ENCODE results near the gene KIF6.
"Not testable (repeated sequence)": the region's sequence is repeated elsewhere in the genome, so short reads cannot be mapped to it uniquely, and the experiment has no call there.

KIF6 gene

GRCh38 chr6:39484276-39484675 is 240.9 kb downstream of the KIF6 start:
- Histone ChIP-seq H3K4me3 (ENCODE audit: insufficient read depth, low read length, poor library complexity, severe bottlenecking) (no peak overlapping the region), H3K79me2 (ENCODE audit: insufficient read depth, low read length) (no peaks in the 10 kb centered on the region), H3K27ac (ENCODE audit: low read depth, low read length) (no peak overlapping the region), H3K9ac (ENCODE audit: low read length) (no peak overlapping the region), H3K36me3 (ENCODE audit: low read length) (no peaks in the 10 kb centered on the region), H3K9me3 (ENCODE audit: insufficient read depth, low read length) (no peaks in the 10 kb centered on the region), H3K4me2 (ENCODE audit: low read depth, low read length, poor library complexity, severe bottlenecking) (no peak overlapping the region), H2AFZ (ENCODE audit: low read depth, low read length, severe bottlenecking) (no peak overlapping the region), H4K20me1 (ENCODE audit: low read depth, low read length) (no peaks in the 10 kb centered on the region), H3K9me2 (replicated peaks; ENCODE audit: insufficient read depth, low read length) (no peaks in the 10 kb centered on the region), H3F3A (ENCODE audit: insufficient read depth) (no peaks in the 10 kb centered on the region), H3K27me3 (ENCODE audit: low read length) (no peaks in the 10 kb centered on the region)
- TF ChIP-seq CTCF (IDR thresholded peaks at IDR 0.05; ENCODE audit: insufficient read depth, low read length, poor library complexity, severe bottlenecking) = no peak
- TF ChIP-seq EZH2phosphoT487 (conservative IDR thresholded peaks at IDR 0.05; ENCODE audit: low read length) = no peak

DNA sequence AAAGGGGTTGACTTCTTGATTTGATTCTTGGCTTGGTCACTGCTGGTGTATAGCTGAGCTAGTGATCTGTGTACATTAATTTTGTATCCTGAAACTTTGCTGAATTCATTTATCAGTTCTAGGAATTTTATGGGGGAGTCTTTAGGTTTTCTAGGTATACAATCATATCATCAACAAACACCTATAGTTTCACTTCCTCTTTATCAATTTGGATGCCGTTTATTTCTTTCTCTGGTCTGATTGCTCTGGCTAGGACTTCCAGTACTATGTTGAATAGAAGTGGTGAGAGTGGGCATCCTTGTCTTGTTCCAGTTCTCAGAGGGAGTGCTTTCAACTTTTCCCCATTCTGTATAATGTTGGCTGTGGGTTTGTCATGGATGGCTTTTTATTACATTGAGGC is 245.4 kb downstream of the KIF6 start:
- H3K4me3 ChIP-seq (ENCODE audit: insufficient read depth, low read length, poor library complexity, severe bottlenecking); H3K9me2 ChIP-seq (replicated peaks; ENCODE audit: insufficient read depth, low read length); H3K9ac ChIP-seq (ENCODE audit: low read length); H3F3A ChIP-seq (ENCODE audit: insufficient read depth); H3K4me2 ChIP-seq (ENCODE audit: low read depth, low read length, poor library complexity, severe bottlenecking); H2AFZ ChIP-seq (ENCODE audit: low read depth, low read length, severe bottlenecking); H3K36me3 ChIP-seq (ENCODE audit: low read length); H4K20me1 ChIP-seq (ENCODE audit: low read depth, low read length); H3K9me3 ChIP-seq (ENCODE audit: insufficient read depth, low read length); H3K27ac ChIP-seq (ENCODE audit: low read depth, low read length); H3K27me3 ChIP-seq (ENCODE audit: low read length); H3K79me2 ChIP-seq (ENCODE audit: insufficient read depth, low read length): not testable (repeated sequence)

- no peaks in the 10 kb centered on the region for H3K9me3 ChIP-seq (ENCODE audit: insufficient read depth, low read length)
- no peaks in the 10 kb centered on the region for H4K20me1 ChIP-seq (ENCODE audit: low read depth, low read length)
- H3K4me2 ChIP-seq (ENCODE audit: low read depth, low read length, poor library complexity, severe bottlenecking) = no peak overlapping the region
- H3F3A ChIP-seq (ENCODE audit: insufficient read depth) = no peaks in the 10 kb centered on the region
- no peaks in the 10 kb centered on the region for H3K36me3 ChIP-seq (ENCODE audit: low read length)
- no peak overlapping the region for H3K27ac ChIP-seq (ENCODE audit: low read depth, low read length)
- H3K4me3 ChIP-seq (ENCODE audit: insufficient read depth, low read length, poor library complexity, severe bottlenecking) = no peak overlapping the region
- H3K27me3 ChIP-seq (ENCODE audit: low read length) = no peaks in the 10 kb centered on the region
- TF ChIP-seq CTCF (IDR thresholded peaks at IDR 0.05; ENCODE audit: insufficient read depth, low read length, poor library complexity, severe bottlenecking) (no peak), EZH2phosphoT487 (conservative IDR thresholded peaks at IDR 0.05; ENCODE audit: low read length) (no peak)
- H3K79me2 ChIP-seq (ENCODE audit: insufficient read depth, low read length) = no peaks in the 10 kb centered on the region
- no peaks in the 10 kb centered on the region for H3K9me2 ChIP-seq (replicated peaks; ENCODE audit: insufficient read depth, low read length)
- H3K9ac ChIP-seq (ENCODE audit: low read length) = no peak overlapping the region
- H2AFZ ChIP-seq (ENCODE audit: low read depth, low read length, severe bottlenecking) = no peak overlapping the region
These were observed 248.5 kb downstream of the KIF6 start for GRCh38 chr6:39476670-39477069.

DNA sequence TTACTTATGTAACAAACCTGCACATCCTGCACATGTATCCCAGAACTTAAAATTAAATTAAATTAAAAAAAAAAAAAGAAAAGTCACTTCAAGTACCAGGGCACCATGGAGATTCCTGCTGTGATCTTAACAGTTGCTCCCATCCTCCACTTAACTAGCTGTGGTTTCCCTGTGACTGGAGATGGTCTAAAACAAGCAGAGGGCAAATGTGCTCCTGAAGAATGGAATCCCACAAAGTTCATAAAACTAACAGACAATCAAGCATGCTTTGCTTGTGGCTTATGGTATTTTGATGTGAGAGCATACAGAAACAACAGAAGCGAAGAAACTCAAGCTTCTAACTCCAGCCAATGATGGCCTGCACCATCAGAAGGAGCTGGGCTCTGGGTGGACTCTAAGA is 249.1 kb downstream of the KIF6 start:
- H3K27ac ChIP-seq (ENCODE audit: low read depth, low read length) = no peak overlapping the region
- no peaks in the 10 kb centered on the region for H4K20me1 ChIP-seq (ENCODE audit: low read depth, low read length)
- H3K9me3 ChIP-seq (ENCODE audit: insufficient read depth, low read length) = no peaks in the 10 kb centered on the region
- H3K79me2 ChIP-seq (ENCODE audit: insufficient read depth, low read length) = no peaks in the 10 kb centered on the region
- no peaks in the 10 kb centered on the region for H3K9me2 ChIP-seq (replicated peaks; ENCODE audit: insufficient read depth, low read length)
- no peaks in the 10 kb centered on the region for H3F3A ChIP-seq (ENCODE audit: insufficient read depth)
- no peaks in the 10 kb centered on the region for H3K36me3 ChIP-seq (ENCODE audit: low read length)
- TF ChIP-seq CTCF (IDR thresholded peaks at IDR 0.05; ENCODE audit: insufficient read depth, low read length, poor library complexity, severe bottlenecking) (no peak), EZH2phosphoT487 (conservative IDR thresholded peaks at IDR 0.05; ENCODE audit: low read length) (no peak)
- no peaks in the 10 kb centered on the region for H3K27me3 ChIP-seq (ENCODE audit: low read length)
- no peak overlapping the region for H3K4me2 ChIP-seq (ENCODE audit: low read depth, low read length, poor library complexity, severe bottlenecking)
- H2AFZ ChIP-seq (ENCODE audit: low read depth, low read length, severe bottlenecking) = no peak overlapping the region
- no peak overlapping the region for H3K9ac ChIP-seq (ENCODE audit: low read length)
- no peak overlapping the region for H3K4me3 ChIP-seq (ENCODE audit: insufficient read depth, low read length, poor library complexity, severe bottlenecking)
